SK-N-SH (cell line): ENCODE data around the gene ZNF804B.

Experiments used
- CHD2 ChIP-seq: fragments of 150-350 bp; IDR thresholded peaks from 2 replicates; pipeline ENCODE4 v1.6.1; 2018; ENCODE audit warnings: low read length; ENCODE audit not compliant: partially characterized antibody
- CTCF ChIP-seq: fragments of 200-600 bp; sonication (generic); IDR thresholded peaks from 2 replicates; pipeline ENCODE4 v1.6.1; 2017; ENCODE audit warnings: antibody characterized with exemption, mild to moderate bottlenecking, moderate library complexity
- GABPA ChIP-seq: IDR thresholded peaks from 2 replicates; pipeline ENCODE4 v1.4.0; 2012; ENCODE audit warnings: low read depth, mild to moderate bottlenecking
- NFIC ChIP-seq: IDR thresholded peaks from 2 replicates; pipeline ENCODE4 v1.4.0; 2012; ENCODE audit warnings: borderline replicate concordance
- TAF1 ChIP-seq: IDR thresholded peaks from 2 replicates; pipeline ENCODE4 v1.6.1; 2012; ENCODE audit warnings: low read depth, mild to moderate bottlenecking, low read length, moderate library complexity, borderline replicate concordance
- TEAD4 ChIP-seq: IDR thresholded peaks from 2 replicates; pipeline ENCODE4 v1.4.0; 2012; ENCODE audit warnings: mild to moderate bottlenecking, borderline replicate concordance; ENCODE audit not compliant: insufficient read depth
- ZBTB33 ChIP-seq: IDR thresholded peaks from 2 replicates; pipeline ENCODE4 v1.4.0; 2012; ENCODE audit warnings: low read depth, borderline replicate concordance

GRCh38 chr7:88933285-88933684, 173.8 kb downstream of the ZNF804B start:
- TF ChIP-seq TEAD4 (no peak), CHD2 (no peak), GABPA (no peak), NFIC (no peak), ZBTB33 (no peak), CTCF (no peak), TAF1 (no peak)
